HL-60/S4 treated with retinoic acid at 250 ng/mL for 4 days and 3 days (cell line): ENCODE results near the gene TBC1D30.

ENCODE experiments used
- in situ Hi-C: fragments of 300-500 bp; cut with MboI; formaldehyde crosslinking; loops from 2 replicates; pipeline ENCODE4 v1.7.0; 2022; ENCODE audit warnings: low sequenced_read_pairs

TBC1D30 gene

DNA sequence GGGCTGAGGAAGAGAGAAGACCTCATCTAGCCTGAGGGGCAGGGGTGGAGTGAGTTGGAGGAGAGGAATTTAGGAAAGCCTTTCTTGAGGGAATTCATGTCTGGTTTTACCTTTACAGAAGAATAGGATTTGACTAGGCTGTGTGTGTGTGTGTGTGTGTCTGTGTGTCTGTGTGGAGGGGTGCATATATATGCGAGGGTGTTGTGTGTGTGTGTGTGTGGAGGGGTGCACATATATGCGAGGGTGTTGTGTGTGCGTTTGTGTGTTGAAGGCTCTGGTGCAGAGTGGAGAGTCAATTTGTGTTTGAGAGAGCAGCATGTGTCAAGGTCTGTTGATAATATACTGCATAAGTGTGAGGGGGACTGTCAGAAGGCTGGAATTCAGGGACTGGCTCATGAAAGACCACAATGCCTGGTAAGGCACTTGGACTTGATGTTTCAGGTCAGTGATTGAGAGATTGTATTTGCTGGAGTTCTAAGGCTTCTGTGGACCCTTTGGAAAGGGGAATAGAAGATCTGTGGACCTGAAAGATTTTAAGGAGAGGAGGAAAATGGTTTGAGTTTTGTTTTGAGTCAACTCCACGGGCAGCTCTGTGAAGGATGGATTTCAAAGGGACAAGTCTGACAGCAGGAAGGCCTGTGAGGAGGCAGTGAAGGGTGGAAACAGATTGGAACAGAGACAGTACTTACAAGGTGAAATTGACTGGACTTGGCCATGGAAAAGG is 34.6 kb downstream of the TBC1D30 start:
- in situ Hi-C loops: no loop called here

DNA sequence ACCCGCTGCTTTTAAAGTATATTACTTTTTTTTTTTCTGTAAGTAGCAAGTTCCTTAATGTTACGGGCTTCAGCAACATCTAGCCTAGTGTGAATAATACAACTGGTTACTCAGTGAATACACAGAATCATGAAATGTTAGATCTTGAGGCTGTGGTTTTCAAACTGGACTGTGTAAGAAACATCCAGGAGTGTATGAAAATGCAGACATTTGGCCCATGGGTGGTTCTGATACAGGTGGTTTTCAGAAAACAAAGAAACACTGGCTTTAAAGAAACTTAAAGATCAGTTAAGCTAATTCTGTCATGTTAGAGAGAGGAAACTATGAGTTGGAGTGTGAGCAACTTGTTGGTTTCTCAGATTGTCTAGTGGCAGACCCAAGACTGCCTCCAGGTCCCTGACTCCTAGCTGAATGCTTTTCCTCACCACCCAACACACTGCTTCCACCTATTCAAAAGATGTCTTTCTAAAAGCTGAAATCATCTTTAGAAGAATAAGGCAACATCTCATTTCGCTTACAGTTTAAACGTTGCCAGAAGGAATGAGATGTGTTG is 36.1 kb downstream of the TBC1D30 start:
- in situ Hi-C loops: no loop called here

DNA sequence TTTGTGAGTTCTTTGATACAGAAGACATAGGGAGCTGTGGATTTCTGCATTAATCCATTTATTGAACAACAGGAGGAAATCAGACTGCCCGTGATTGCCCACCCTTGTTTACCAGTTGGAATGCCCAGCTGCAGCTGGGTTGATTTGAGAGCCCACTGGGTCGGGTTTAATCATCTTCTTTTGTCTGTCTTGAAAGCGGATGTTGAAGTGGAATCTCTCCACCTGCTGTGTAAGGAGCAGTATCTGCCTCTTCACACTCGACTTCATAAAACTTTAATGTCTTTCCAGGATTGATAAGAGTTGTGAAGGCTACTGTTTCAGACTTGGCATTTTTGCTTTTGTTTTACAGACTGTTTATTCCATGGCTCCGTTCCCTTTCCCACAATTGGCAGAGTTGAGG is 39.9 kb downstream of the TBC1D30 start:
- in situ Hi-C loops: no loop called here

DNA sequence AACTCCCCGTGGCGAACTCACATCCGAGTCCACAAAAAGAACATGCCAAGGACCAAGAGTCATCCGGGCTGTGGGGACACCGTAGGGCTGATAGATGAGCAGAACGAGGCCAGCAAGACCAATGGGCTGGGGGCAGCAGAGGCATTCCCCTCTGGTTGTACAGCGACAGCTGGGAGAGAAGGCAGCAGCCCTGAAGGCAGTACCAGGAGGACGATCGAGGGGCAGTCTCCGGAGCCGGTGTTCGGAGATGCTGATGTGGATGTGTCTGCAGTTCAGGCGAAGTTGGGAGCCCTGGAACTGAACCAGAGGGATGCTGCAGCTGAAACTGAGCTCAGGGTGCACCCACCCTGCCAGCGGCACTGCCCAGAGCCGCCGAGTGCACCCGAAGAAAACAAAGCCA is 50.7 kb downstream of the TBC1D30 start:
- in situ Hi-C loops: no loop called here

DNA sequence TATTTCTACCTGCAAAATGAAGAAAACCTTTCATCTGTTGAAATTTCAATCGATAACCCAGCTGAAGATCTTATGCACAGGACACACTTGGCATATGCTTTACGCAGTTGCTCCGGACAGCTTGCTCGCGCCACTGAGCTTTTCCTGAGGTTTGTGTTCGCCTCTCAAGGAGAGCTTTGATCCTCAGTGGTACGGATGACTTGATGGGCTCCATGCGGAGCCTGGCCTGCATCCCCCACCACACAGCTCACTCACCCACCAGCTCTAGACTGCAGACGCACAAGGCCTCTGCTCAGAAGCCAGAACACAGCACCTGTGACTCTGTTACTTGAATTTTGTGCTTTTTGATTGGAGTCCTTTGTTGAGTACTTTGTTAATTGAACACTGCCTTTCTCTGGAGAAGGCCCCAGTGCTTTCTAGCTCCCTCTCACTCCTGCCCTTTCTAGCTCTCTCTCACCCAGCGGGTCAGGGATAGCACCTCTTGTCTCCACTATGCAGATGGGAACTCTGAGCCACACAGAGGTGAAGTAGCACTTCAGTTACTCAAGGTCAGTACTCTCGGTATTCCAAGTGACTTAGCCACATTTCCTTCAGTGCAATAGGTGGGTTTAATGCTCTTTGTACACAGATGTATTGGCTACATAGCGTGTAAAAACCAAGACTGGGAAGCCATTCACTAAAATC is 52.1 kb downstream of the TBC1D30 start:
- in situ Hi-C loops: no loop called here

DNA sequence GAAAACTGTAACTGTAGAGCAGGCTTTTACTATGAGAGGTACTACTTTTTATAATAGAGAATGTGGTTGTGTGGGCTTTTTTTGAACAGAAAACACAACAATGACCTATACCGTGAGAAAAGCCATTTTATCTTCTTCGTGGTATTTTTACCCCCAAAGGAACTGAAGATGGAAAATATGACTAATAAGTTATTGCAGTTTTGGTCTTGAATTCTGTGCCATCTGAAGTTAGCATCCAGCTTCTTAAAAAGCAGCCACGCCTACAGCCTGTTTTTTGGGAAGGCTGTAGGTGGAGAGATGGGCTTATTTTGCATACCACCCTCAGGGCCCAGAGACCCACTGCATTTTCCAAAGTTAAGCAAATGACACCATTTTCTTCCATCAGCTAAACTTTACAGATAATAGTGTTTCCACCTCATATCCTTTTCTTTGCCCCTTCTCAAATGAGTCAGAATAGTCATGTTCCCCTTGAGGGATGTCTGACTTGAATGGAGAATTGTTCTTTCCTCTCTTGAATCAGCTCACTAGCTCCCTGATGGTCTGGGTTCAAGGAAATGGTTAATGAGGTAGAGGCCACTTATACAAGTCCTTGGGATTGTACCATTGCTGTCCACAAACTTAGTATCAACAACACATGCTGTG is 53.0 kb downstream of the TBC1D30 start:
- in situ Hi-C loops: no loop called here

DNA sequence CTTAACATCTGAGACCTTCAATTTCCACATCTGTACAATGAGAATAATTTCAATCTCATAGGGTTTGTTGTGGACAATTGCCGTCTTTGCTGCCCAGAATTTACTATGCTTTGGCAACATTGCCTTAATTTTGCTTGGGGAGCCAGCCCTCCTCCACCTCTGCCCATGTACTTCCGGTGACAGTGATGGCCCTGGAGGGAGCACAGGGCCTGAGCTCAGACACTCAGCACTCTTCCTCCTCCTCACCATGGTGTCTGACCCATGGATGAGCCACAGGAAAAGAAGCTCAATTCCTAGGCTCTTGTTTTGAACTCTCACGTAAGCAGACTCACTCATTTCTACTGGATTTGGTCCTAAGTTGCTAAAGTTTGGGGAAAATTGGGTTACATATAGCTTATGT is 58.2 kb downstream of the TBC1D30 start:
- in situ Hi-C loops: no loop called here

DNA sequence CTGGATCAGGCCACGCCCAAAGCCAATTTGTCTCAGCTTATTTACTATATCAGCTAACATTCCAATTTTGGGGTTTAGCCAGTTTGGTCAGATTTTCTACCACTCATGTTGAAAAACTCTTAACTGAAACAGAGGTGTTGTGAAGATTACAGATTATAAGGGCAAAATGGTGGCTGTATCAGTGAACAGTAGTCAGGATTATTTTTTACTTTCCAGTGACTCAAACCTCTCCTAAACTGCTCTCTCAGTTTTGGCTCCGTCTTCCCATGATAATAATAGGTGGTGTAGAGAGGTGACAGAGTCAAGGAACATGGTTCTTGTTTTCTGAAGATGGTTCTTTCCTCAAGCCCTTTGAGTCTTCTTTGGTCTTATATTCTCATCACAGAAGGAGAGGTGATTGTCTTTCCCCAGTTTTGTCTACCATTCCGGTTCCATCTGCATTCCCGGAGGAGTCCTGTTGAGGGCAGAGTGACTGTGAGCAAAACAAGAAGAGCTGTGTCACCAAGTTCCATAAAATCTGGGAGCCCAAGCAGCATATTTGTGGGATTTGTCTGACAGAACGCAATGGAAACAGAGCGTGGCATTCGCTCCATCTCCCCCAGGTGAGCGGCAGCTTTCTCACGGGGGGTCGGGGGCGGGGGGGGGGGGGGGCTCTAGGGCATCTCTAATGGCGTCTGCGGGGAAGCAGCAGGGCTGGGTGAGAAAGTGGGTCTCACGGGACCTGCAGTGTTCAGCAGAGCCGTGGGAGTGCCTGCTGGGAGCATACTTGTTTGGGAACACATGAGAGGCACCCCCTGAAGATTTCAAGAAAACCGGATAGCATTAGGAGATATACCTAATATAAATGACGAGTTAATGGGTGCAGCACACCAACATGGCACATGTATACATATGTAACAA is 59.1 kb downstream of the TBC1D30 start:
- in situ Hi-C loops: no loop called here

DNA sequence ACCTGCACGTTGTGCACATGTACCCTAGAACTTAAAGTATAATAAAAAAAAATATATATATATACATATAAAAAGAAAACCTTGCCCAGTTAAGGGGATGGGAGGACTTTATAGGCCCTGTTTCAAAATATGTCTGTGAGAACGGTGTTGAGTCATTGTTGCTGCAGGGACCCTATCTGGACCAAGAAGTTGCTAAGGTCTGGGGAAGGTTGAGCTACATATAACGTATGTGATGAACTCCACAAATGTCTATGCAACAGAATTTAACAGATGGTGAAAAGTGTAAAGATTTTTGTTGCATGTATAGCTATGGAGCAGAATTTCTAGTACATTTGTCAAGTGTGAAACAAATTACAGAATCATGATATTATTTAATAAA is 59.7 kb downstream of the TBC1D30 start:
- in situ Hi-C loops: no loop called here

DNA sequence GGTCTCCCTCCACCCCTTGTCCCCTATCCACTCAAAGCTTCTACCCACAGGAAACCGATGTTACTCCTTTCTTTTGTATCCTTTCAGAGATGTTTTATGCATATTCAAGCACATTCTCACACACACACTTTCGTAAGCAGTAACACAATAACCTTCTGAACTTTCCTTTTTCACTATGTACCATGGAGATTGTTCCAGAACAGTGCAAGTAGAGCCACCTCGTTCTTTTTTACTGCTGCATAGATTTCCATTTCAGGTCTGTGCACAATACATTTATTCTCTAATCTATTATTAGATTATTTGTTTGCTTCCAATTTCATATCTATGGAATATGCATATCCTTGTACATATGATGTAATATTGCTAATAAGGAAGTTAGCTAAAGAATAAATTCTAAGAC is 60.3 kb downstream of the TBC1D30 start:
- in situ Hi-C loops: no loop called here

DNA sequence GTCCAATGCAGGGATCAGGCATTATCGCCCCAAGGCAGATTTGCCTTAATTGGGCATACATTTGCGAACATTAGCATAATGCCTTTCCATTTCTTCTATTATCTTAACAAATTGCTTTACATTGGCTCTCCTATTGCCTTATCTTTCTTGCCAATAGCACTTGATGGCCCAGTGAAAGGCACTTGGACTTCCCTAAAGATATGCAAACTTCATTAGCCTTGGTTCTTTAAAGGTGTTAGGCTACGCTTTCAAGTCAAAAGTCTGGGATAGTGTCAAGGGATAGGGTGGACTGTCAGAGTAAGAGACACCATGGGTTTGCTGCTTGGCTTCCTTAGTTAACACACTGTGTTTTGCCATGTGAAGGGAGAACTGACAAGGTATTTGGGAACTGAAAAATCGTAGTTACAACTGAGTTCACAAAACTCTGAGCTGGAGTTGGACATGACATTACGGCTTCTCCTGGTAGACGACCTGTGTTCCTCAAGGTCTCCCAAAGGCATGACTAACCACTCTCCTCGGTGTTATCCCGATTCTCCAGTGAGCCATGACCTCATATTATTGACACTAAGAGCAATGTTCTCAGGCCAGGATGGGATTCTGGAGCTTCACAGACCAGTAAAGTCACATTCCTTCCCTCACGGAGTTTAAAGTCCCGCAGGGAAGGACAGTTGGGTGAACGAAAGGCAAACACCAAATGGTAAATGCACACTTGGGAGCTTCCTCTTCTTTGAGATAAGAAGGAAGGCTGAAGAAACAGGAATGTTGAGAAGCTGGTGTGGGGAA is 65.2 kb downstream of the TBC1D30 start:
- in situ Hi-C loops: no loop called here

DNA sequence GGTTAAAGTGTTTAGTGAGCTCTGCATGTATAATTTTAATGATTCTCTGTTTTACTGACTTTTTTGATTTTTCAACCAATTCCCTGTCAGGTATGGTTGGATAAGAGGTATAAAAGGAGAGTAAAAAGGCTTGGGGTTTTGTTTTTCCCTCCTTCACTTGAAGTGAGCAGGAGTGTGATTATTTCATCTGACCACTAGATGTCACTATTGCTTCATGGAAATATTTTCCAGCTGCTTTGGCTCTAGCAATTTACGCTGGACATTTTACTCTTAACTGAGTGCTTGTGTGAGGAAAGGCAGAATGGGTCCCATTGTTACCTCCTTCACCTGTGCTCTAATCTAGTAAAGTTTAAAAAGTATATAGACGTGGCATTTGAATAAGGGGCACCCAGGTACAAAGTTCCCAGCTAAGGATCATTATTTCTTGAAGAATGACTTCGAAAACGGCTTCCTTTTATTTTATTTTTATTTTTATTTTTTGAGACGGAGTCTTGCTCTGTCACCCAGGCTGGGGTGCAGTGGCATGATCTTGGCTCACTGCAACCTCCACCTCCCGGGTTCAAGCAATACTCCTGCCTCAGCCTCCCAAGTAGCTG is 66.5 kb downstream of the TBC1D30 start:
- in situ Hi-C loops: no loop called here

DNA sequence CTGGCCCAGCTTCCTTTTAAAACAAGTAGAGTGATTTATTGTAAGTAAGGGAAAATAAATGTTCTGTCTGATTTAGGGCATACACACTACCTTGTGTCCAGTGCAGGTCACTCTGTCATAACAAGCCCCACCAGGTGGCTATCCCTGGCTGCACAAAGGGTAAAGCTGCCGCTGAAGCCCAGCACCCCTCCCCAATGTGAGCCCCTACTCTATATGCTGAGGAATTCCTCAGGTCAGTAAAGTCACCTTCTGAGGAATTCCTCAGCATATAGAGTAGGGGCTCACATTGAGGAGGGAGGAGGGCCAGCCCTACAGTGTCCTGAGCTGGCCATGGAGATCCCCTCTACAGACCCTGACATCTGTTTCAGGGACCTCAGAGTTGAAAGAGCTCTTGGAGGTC is 67.2 kb downstream of the TBC1D30 start:
- in situ Hi-C loops: no loop called here

DNA sequence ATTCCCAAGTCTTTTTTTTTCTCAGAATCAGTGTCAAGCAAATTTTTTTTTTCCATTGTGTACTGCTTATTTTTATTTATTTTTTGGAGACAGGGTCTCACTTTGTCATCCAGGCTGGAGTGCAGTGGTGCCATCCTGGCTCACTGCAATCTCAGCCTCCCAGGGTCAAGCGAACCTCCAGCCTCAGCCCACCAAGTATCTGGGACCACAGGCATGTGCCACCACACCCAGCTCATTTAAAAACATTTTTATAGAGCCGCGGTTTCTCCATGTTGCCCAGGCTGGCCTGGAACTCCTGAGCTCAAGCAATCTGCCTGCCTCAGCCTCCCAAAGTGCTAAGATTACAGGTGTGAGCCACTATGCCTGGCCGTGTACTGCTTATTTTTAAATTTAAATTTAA is 68.1 kb downstream of the TBC1D30 start:
- in situ Hi-C loops: no loop called here

DNA sequence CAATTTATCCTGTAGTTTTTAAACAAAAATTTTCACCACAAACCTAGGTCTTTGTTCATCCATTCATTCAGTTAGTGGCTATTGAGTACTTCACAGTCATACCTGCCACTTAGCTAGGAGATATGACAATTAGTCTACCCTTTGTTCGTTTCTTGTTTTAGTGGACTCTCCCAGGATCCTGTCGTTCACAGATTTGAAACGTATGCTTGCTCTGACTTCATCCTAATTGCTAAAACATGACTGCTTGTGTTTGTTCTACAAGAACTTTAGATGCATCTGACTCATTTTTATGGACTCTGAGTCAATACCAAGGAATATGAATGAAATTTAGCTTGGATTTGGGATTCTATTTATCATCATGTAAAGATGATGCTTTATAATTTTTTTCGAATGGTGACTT is 69.5 kb downstream of the TBC1D30 start:
- in situ Hi-C loops: no loop called here

DNA sequence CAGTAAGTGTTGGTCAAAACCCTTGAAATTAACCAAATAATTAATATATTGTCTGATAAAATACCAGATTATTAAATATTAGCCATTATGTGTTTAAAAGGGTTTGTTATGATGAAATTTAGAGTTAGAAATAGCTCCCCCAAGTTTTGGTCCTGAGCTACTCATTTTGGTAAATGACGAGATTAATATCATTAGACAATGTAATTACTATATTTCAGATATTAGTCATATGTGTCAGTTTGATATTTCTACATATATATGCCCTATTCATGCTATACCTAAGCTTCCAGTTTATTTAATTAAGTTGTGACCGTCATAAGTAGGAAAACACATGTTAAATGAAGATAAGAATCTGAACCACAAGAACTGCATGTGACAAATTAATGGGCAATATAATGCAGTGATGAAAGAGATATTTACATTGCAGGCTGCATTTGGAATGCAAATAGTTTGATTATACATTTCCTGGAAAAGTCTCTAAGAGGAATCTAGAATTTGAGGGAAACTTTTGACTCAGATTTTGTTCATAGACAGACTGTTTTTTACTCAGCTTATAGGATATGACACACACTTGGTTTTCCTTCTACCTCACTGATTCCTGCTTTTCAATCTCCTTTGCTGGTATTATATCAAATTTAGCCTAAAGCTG is 70.5 kb downstream of the TBC1D30 start:
- in situ Hi-C loops: no loop called here

DNA sequence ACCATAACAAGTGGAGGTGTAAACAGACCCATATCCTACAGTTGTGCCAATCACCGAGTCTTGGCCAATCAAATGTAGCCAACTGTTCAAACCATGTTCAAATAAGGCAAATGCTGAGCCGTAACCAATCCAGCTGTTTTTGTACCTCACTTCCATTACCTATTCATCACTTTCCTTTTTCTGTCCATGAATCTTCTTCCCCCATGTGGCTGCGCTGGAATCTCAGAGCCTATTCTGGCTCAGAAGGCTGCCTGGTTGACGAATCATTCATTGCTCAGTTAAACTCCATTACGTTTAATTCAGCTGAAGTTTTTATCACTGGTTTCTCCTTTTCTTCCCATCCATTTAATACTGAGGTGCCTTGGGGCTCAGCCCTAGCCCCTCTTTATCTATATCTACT is 71.1 kb downstream of the TBC1D30 start:
- in situ Hi-C loops: no loop called here

DNA sequence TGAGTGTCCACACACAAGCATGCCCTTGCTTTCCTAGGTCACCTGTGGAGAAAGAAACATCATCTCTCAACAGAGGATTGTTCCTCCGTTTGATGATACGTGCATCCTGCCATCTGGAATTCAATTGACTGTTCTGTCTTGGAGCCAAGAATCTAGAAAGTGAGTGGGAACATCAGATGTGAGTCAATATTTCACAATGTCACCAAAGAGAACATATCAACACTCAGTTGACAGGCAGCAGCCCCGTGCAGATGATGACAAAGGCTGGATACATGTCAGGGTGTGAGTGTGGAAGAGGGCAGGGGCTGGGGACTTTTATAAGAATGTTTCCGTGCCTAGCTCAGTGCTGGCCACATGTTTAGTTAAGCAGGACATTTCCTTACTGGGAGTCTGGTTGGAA is 76.1 kb downstream of the TBC1D30 start:
- in situ Hi-C loops: no loop called here

DNA sequence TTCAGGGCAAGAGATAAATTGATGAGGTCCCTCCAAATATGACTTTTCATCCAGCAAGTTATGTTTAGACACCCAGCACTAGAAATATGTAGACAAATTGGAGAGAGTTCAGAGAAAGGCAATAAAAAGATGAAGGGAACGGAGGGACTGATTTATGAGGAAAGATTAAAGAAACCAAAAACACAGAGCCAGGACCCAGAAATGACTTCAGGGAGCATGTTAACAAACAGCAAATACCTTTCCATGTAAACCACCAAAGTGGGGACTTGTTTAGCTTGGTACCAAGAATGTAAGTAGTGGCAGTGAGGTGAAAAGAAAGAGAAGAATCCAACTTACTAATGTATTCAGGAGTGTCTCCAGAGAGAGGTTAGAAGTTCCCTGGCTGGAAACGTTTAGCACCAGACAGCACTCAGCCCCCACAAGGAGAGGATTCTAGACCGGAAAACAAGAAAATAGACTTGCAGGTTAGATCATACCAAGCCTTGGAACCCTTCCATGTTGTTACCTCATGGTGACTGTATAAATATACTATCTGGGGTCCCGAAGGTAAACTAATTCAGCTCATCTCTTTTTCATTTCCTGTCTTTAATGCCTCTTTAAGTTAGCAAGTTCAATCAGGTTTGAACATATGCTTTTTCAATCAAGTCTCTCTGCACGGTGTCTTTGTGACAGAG is 79.2 kb downstream of the TBC1D30 start:
- in situ Hi-C loops: no loop called here
